GM21447 (cell line): ENCODE results near the gene DAPK2.

Experiments used
- ATAC-seq: cut with Tn5 transposase; IDR thresholded peaks from one replicate; pipeline ENCODE4 v1.9.1; 2021; ENCODE audit not compliant: unreplicated experiment

Gene DAPK2

DNA sequence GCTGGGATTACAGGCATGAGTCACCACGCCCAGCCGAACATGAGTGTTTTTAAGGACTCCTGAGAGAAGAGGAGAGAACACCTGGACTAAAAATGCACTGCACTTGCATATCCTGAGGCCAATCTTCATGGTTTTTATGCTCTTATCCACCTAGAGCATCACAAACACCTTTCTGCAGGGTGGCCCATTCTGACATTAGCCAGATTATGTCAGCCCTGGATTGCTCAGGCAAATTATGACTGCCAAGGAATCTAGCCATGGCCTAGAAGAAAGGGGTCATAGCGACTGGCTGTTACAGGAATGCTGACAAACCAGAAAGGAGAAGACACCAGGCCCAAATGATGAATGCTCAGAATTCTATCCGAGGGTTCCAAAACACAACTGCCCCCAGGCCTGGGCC, 171.7 kb downstream of the DAPK2 start:
- ATAC-seq: no peak

DNA sequence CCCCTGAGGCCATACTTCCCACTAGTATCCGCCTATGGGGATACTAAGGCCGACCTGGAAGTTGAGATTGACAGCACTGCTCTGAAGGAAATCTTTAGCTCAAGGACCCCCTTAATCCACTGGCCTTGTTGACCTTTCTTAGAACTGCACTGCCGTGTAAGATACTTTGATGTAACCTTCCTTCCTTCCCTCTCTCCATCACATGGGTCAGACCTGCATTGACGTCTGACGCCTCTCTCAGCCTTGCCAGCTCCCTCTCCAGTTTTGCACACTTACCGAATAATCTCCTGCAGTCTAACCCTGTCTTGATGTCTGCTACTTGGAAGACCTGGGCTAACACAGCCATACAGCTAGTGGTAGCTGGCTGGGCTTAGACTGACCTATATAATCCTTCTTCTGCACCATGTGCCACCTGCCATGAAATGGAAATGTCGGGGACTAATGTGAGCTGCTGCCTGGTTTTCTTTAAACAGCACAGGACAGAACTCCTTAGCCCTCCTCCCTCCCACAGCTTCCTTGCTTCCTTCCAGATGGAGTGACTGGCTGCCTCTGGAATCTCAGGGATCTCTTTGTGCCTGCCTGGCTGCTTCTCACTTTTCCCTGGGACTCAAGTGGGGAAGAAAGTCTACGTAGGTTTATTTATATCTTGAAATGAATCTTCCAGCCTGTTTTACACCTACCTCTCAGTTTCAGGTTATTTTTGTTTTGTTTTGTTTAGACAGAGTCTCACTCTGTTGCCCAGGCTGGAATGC, 173.3 kb downstream of the DAPK2 start:
- no peak for ATAC-seq

DNA sequence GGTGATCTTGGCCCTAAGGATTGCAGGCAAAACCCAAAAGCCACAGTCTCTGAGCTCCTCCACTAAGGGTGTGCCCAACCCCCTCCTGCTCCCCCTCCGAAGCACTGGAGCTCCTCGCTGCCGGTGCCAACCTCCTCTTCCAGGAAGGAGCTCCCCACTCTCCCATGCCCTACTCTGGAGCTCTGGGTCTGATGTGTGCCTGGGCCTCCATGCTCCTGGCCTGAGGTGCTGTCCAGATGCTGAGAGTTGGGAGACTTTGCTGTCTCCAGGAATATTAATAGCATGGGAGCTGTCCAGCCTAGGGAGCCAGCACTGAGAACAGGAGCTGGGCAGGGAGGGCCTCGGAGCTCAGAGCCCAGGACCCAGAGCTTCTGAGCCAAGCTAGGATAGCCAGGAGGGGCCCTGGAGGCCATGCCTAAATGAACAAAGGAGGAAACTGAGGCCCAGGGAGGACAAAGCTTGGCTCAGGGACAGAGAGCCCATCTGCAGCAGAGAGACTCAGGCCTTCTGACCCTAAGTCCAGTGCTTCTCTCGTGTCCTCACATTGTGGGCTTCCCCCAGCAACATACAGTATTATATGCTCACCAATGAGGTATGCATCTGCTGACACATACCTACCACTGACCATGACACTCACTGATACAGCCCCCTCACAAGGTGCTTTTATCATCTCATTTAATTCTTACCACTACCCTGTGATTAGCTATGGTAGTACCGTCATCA, 175.6 kb downstream of the DAPK2 start:
- no peak for ATAC-seq

DNA sequence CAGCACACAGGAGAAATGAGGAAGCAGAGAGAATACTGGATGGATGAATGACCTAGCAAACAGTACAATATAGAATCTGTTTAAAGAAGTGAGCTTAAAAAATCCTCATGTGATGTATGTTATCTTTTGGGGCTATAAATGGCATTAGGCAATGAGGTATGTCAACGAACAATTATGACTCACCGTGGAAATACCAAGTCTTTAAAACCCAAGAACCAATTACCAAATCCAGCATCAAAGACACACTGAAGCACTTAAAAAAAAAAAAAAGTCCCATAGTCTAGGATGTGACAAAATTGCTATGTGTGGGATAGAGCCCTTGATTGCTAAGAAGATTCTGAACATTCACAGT, 176.3 kb downstream of the DAPK2 start:
- ATAC-seq: no peak

DNA sequence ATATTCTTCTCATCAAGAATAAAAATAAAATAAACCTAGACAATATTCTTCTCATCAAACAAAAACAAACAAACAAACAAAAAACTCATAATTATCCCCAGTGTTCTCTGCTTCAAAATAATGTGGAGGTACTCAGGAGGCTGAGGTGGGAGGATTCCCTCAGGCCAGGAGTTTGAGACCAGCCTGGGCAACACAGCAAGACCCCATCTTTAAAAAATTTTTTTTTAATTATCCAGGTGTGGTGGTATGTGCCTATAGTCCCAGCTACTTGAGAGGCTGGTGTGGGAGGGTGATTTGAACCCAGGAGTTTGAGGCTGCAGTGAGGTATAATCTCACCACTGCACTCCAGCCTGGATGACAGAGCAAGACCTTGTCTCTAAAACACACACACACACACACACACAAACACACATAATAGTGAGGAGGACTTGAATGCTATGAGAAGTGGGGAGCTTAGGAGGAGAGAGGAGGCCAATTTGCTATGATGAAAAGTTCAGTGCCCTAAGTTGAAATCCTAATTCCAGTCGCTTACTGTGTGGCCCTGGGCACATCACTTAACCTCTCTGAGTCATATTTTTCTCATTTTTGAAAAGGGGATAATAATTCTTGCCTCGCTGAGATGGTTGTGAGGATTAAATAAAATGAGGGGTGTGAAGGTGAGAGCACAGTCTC, 176.8 kb downstream of the DAPK2 start:
- no peak for ATAC-seq

DNA sequence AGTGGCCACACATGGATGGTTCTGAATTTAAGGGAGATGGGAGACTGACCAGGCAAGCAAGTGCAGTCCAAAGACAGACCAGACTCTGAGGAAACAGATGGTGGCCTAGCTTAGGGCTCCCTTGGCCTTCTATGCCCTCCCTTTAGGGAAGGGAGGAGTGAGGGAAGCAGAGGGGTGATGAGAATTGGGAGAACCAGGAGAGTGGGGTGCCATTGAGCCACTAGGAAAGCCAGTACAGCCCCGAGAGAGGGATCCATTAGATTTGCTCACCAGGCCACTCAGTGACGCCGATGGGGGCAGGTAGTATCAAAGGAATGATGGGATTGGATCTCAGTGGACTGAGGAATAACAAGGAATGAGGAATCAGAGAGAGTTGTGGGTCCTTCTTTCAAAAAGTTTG, 182.1 kb downstream of the DAPK2 start:
- ATAC-seq: no peak

DNA sequence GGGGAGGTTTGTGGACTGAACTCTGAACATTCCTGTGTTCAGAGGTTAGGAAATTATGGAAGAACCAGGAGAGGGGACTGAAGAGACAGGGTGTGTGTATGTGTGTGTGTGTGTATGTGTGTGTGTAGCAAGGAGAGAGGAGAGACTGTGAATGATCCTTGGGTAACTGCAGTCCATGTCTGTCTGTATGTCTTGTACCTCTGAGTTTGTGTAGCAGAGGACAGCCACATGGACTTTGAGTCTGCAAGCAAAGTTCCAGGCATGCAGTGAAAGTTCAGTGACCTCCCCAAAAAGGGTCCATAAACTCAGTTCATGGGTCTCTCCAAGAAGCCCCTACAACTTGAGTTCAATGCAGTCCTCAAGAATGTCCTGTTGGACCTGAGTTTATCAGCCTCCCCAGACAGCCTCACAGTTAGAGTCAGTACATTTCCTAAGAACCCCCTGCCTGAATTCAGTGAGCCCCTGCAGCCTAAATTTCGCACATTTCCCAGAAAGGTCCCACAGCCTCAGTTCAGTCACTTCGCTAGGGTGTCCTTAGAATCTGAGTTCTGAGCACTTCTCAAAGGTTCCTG, 184.3 kb downstream of the DAPK2 start:
- no peak for ATAC-seq

DNA sequence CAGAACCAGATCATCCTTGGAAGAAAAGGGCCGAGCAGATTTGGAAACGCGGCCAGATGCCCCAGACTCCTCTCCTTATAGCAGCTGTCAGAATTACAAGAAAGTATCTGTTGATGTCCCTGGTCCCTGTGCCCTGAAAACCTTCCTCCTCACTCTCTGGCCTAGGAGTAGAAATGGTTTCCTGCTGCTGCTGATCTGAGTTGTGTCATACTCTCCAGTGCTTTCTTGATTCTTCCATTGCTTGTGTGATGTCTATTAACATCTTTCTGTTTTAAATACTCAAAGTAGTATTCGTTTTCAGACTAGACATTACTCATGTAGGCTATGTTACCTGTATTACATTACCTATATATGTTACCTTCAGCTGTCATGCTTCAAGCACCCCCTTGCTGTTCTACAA, 185.7 kb downstream of the DAPK2 start:
- ATAC-seq: no peak

DNA sequence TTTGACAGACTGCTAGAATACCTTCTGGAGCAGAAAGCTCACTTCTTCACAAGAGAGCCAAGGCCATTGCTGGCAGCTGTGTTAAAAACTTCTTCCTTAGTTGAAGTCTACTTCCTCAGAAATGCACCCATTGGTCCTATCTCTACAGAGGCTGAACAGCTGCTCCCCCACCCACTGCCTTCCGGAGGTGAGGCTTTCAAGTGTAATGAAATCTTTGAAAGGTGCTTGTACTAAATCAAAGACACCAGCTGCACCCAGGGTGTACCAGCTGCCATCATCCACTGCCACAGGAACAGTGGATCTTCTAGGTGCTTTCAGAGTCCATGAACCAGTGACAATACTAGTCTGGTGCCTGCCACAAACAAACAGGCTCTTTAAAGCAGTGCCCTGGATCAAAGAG, 186.1 kb downstream of the DAPK2 start:
- ATAC-seq: peak; percentile 51

DNA sequence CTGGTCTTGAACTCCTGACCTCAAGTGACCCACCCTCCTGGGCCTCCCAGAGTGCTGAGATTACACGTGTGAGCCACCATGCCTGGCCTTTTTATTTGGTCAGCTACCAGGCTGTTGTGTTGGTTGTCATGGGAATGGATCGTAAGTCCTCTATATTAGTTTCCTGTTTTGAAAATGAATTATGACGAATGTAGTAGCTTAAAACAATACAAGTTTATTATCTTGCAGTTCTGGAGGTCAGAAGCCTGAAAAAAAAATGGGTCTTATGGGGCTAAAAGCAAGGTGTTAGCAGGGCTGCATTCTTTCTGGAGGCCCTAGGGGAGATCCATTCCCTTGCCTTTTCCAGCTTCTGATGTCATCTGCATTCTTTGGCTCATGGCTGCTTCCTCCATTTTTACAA, 187.4 kb downstream of the DAPK2 start:
- ATAC-seq: no peak

DNA sequence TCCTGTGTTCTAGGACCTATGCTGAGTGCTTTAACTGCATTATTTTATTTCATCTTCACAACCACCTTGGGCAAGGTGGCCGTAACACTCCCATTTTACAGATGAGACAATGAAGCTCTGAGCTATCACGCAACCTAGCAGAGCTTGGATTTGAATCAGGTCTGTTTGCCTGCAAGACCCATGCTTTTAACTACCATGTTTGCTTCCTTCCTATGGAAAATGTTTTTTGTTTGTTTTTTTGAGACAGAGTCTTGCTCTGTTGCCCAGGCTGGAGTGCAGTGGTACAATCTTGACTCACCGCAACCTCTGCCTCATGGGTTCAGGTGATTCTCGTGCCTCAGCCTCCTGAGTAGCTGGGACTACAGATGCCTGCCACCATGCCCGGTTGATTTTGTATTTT, 187.8 kb downstream of the DAPK2 start:
- ATAC-seq: no peak

DNA sequence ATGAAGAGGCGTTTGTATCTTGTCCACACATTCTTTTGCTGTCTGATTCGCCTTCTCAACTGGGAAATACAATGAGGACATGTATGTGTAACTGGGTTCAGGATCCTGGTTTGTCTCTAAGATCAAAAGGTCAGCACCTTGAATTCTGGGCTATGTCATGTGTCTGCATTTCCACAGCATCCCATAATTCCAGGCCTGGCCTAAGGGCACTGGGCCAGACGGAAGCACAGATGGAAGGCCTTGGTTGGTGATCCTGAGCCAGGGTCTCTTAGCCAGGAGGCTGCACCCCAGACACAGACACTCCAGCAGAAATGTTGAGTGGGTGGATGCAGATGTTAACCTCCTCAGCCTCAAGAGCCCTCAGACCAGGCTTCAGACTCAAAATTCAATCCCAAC, 188.8 kb downstream of the DAPK2 start:
- no peak for ATAC-seq
